Adrenal gland (tissue), 19 donors: ENCODE results near the gene HIRA. TPM values are rescaled to one million over a fixed set of nuclear protein-coding genes. Genes with fewer than 3 reads are reported as not detected.
A peak's percentile ranks its signal among the peaks of the same experiment; 100 is the strongest.

Source experiments
- DNase-seq, 7 donors: peaks; one replicate each; pipeline ENCODE4 v3.0.0-alpha.2; 2019 to 2020
- H3K27ac ChIP-seq, 5 donors: fragments of 200-600 bp; sonication (generic) in 4 of 5; 1 replicate in 3 of 5; 2 replicates in 2 of 5; pipeline versions ENCODE4 v1.5.1 to v1.8.0; 2016 to 2020; ENCODE audit warnings: mild to moderate bottlenecking in 1 of 5
- H3K27me3 ChIP-seq: fragments of 200-600 bp; 2 replicates; pipeline ENCODE4 v1.8.0; 2021
- H3K36me3 ChIP-seq, 2 donors: fragments of 200-600 bp; replicated peaks in 1 of 2; 1 replicate in 1 of 2; 2 replicates in 1 of 2; pipeline versions ENCODE4 v1.5.1 to v1.8.0; 2018 to 2022
- H3K4me1 ChIP-seq, 2 donors: fragments of 200-600 bp; replicated peaks in 1 of 2; 1 replicate in 1 of 2; 2 replicates in 1 of 2; pipeline versions ENCODE4 v1.5.1 to v1.8.0; 2018 to 2021
- H3K4me3 ChIP-seq, 4 donors: fragments of 200-600 bp; sonication (generic) in 3 of 4; one replicate each; pipeline ENCODE4 v1.5.1; 2016 to 2018
- H3K9me3 ChIP-seq, 3 donors: fragments of 200-600 bp; sonication (generic) in 1 of 3; replicated peaks in 1 of 3; 1 replicate in 2 of 3; 2 replicates in 1 of 3; pipeline versions ENCODE4 v1.5.1 to v1.8.0; 2016 to 2021
- POLR2A ChIP-seq, 2 donors: fragments of 450-650 bp; IDR thresholded peaks; one replicate each; pipeline ENCODE4 v1.6.1; 2017; ENCODE audit warnings: antibody characterized with exemption in 2 of 2, mild to moderate bottlenecking in 2 of 2, moderate library complexity in 1 of 2
- WGBS, 4 donors: extraction: QIAGEN DNeasy Blood & Tissue Kit in 2 of 4; methylation state at CpG; one replicate each; pipeline versions ENCODE4 v1.1.5 to v1.1.7; 2013 to 2017; 5-methylcytosine and 5-hydroxymethylcytosine counted together
- intact Hi-C, 2 donors: fragments of 100-400 bp; cut with DNase I; formaldehyde crosslinking; loops; one replicate each; pipeline versions ENCODE4 v1.14.1 to v1.15.0; 2022 to 2023
- long read RNA-seq, 10 donors: library from polyadenylated mRNA in 3 of 10; unstranded in 2 of 10; stranded (forward) in 1 of 10; transcript quantifications; one replicate each; pipeline ENCODE4 v2.0.0 and lab custom pipeline, GENCODE V29; 2021 to 2026
- polyA plus RNA-seq, 3 donors: library from polyadenylated mRNA; stranded (reverse); fragments of 200-250 nt in 2 of 3; fragments of 350-450 nt in 1 of 3; fragmentation: Illumina TruSeq in 1 of 3; extraction: RNeasy Lipid Tissue Mini Kit (QIAGEN cat#74804) in 1 of 3; gene quantifications; one replicate each; pipeline ENCODE4 v1.2.3, GENCODE V29; 2013 to 2014
- total RNA-seq, 9 donors: library from RNA; depleted of rRNA in 4 of 9; stranded (reverse); fragments of >200 nt in 4 of 9; fragments of 120-200 nt in 1 of 9; fragmentation: NEBNext Ultra II Directional in 1 of 9; extraction: Animal tissue kit (Norgen Biotek cat#: 25700) in 1 of 9; gene quantifications; one replicate each; pipeline versions ENCODE4 v1.1.0 to v1.2.4, GENCODE V29; 2013 to 2023
- TF ChIP-seq, protein P1 (sequence below), 6 experiments: fragments of 450-650 bp in 4 of 6; fragments of 200-600 bp in 2 of 6; sonication (generic) in 1 of 6; IDR thresholded peaks; 1 replicate in 5 of 6; 2 replicates in 1 of 6; pipeline versions ENCODE4 v1.5.1 to v1.8.0; 2016 to 2021; ENCODE audit warnings: antibody characterized with exemption in 6 of 6, mild to moderate bottlenecking in 2 of 6, moderate library complexity in 1 of 6
- donor health status: healthy with polysubstance abuse.
- donor health status: Bipolar disorder and iron deficiency.
- donor health status: DM: yes; HTN: yes; CAD: no.
- donor health status: DM: no; HTN: no; CAD: no.
- donor health status: DM: no; HTN: no; CAD: no.
- donor health status: DM: yes; HTN: yes; CAD: no.

Gene HIRA, protein sequence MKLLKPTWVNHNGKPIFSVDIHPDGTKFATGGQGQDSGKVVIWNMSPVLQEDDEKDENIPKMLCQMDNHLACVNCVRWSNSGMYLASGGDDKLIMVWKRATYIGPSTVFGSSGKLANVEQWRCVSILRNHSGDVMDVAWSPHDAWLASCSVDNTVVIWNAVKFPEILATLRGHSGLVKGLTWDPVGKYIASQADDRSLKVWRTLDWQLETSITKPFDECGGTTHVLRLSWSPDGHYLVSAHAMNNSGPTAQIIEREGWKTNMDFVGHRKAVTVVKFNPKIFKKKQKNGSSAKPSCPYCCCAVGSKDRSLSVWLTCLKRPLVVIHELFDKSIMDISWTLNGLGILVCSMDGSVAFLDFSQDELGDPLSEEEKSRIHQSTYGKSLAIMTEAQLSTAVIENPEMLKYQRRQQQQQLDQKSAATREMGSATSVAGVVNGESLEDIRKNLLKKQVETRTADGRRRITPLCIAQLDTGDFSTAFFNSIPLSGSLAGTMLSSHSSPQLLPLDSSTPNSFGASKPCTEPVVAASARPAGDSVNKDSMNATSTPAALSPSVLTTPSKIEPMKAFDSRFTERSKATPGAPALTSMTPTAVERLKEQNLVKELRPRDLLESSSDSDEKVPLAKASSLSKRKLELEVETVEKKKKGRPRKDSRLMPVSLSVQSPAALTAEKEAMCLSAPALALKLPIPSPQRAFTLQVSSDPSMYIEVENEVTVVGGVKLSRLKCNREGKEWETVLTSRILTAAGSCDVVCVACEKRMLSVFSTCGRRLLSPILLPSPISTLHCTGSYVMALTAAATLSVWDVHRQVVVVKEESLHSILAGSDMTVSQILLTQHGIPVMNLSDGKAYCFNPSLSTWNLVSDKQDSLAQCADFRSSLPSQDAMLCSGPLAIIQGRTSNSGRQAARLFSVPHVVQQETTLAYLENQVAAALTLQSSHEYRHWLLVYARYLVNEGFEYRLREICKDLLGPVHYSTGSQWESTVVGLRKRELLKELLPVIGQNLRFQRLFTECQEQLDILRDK
- total RNA-seq: 10 to 100 TPM; 11.1 to 47.8 (median 22.0) TPM
- polyA plus RNA-seq: 10 to 100 TPM in 2 of 3 donors, 1 to 10 TPM in 1; 8.4 to 18.5 (median 11.2) TPM
- long read RNA-seq, donor 1, full-length matches to known transcripts: 2 of 2 reads
- long read RNA-seq, donor 1, partial matches to known transcripts: 0 of 2 reads
- long read RNA-seq, donor 1, other reads (novel, unspliced or antisense): 0 of 2 reads
- long read RNA-seq, donor 2: 0 reads
- long read RNA-seq, donor 3, full-length matches to known transcripts: 2 of 2 reads
- long read RNA-seq, donor 3, partial matches to known transcripts: 0 of 2 reads
- long read RNA-seq, donor 3, other reads (novel, unspliced or antisense): 0 of 2 reads
- long read RNA-seq, donor 4, partial matches to known transcripts: 0 of 1 reads
- long read RNA-seq, donor 4, other reads (novel, unspliced or antisense): 1 of 1 reads
- long read RNA-seq, donor 5, full-length matches to known transcripts: 15 of 42 reads
- long read RNA-seq, donor 5, partial matches to known transcripts: 6 of 42 reads
- long read RNA-seq, donor 5, other reads (novel, unspliced or antisense): 21 of 42 reads
- long read RNA-seq, donor 6, partial matches to known transcripts: 1 of 4 reads
- long read RNA-seq, donor 6, other reads (novel, unspliced or antisense): 3 of 4 reads
- long read RNA-seq, donor 7, full-length matches to known transcripts: 1 of 1 reads
- long read RNA-seq, donor 7, partial matches to known transcripts: 0 of 1 reads
- long read RNA-seq, donor 7, other reads (novel, unspliced or antisense): 0 of 1 reads
- long read RNA-seq, donor 8: 0 reads
- long read RNA-seq, donor 9: 0 reads
- long read RNA-seq, donor 10: 0 reads

DNA sequence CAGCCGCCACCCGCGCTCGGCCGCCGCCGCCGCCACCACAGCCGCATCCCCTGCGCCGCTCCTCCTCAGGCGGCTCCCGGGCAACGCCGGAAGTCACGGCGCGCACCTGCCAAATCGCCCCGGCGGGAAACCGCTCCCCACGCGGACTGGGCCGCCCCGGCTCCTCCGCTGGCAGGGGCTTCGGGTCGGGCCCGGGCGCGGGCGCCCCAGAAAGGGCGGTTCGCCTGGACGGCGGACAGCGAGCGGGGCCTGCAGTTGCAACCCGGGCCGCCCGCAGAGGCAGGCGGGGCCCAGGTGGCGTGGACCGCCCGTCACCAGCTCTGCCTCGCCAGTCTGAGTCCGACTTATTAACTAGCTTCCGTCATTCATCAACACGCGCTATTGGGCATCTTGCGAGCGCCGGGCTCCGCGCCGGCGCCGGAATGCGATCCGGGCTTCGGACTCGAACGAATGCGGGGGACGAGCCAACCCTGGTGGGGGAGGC is at the start of gene HIRA:
HIRA (minus strand) TSS at position 85 of the 484 bp plus-strand sequence. CDS start 257 bp downstream, outside the sequence.
- no peaks in the 10 kb centered on the region for H3K9me3 ChIP-seq
- intact Hi-C loops: no loop called here
- no peak for TF ChIP-seq POLR2A (IDR thresholded peaks at IDR 0.05)
- TF ChIP-seq, protein P1, sequence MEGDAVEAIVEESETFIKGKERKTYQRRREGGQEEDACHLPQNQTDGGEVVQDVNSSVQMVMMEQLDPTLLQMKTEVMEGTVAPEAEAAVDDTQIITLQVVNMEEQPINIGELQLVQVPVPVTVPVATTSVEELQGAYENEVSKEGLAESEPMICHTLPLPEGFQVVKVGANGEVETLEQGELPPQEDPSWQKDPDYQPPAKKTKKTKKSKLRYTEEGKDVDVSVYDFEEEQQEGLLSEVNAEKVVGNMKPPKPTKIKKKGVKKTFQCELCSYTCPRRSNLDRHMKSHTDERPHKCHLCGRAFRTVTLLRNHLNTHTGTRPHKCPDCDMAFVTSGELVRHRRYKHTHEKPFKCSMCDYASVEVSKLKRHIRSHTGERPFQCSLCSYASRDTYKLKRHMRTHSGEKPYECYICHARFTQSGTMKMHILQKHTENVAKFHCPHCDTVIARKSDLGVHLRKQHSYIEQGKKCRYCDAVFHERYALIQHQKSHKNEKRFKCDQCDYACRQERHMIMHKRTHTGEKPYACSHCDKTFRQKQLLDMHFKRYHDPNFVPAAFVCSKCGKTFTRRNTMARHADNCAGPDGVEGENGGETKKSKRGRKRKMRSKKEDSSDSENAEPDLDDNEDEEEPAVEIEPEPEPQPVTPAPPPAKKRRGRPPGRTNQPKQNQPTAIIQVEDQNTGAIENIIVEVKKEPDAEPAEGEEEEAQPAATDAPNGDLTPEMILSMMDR (IDR thresholded peaks at IDR 0.05): no peak
- 0% methylated on average over 8 to 66 of the region's 66 CpGs; no CpG with 5 or more reads in 1 of the 4 donors for WGBS, 4 donors
- H3K4me1 ChIP-seq: peaks cover 23 to 31% of the 10 kb centered on the region in 2 donors
- peak within 1 kb of the TSS; percentile 8 to 98 (median 68) for H3K4me3 ChIP-seq
- peak; percentile 74 to 86 (median 78) for DNase-seq
- H3K27me3 ChIP-seq: no peaks in the 10 kb centered on the region
- H3K36me3 ChIP-seq: peaks cover 0 to 21% of the 10 kb centered on the region in 2 donors
- H3K27ac ChIP-seq: peak within 1 kb of the TSS; percentile 87 to 98 (median 95)

- WGBS, 4 donors: 65 to 74% (median 68%) methylated on average over 10 of the region's 10 CpGs
- no peak overlapping the region for H3K4me3 ChIP-seq
- H3K4me1 ChIP-seq: peaks cover 15 to 21% of the 10 kb centered on the region in 2 donors
- TF ChIP-seq, protein P1 (IDR thresholded peaks at IDR 0.05): no peak
- no peak for TF ChIP-seq POLR2A (IDR thresholded peaks at IDR 0.05)
- H3K27me3 ChIP-seq: no peaks in the 10 kb centered on the region
- no peak overlapping the region for H3K27ac ChIP-seq
- no peaks in the 10 kb centered on the region for H3K36me3 ChIP-seq
- no peaks in the 10 kb centered on the region for H3K9me3 ChIP-seq
- DNase-seq: peak in 1 of 7 donors; percentile 7
- intact Hi-C loops: loop anchor here in 1 of 2 donors (10.0 kb wide), 1 partner anchor 144 kb away; no protein-coding TSS in a partner anchor
Measured at GRCh38 chr22:19480789-19481188, 49.3 kb upstream of the HIRA start.

- intact Hi-C loops: loop anchor here in 1 of 2 donors (10.0 kb wide), 1 partner anchor 145 kb away; no protein-coding TSS in a partner anchor
- no peak overlapping the region for H3K27ac ChIP-seq
- H3K4me3 ChIP-seq: peak overlapping the region in 1 of 4 donors; percentile 49
- H3K27me3 ChIP-seq: no peaks in the 10 kb centered on the region
- no peak for DNase-seq
- TF ChIP-seq, protein P1 (IDR thresholded peaks at IDR 0.05): no peak
- no peak for TF ChIP-seq POLR2A (IDR thresholded peaks at IDR 0.05)
- H3K9me3 ChIP-seq: no peaks in the 10 kb centered on the region
- H3K36me3 ChIP-seq: peaks cover 0 to 3% of the 10 kb centered on the region in 2 donors
- WGBS, 4 donors: 0 to 2% (median 1%) methylated on average over 12 to 15 of the region's 15 CpGs
- H3K4me1 ChIP-seq: peaks cover 15 to 21% of the 10 kb centered on the region in 2 donors
Measured at GRCh38 chr22:19480173-19480568, 48.6 kb upstream of the HIRA start.
